ENCODE results near the gene MYEF2. TPM values are rescaled to one million over a fixed set of nuclear protein-coding genes. Genes with fewer than 3 reads are reported as not detected.

The MYEF2 gene
- total and polyA plus RNA-seq, 12 donors: 3.8 to 18.6 (median 12.5) TPM

- Histone ChIP-seq H3K27me3 (peaks cover 0 to 4% (median 0%) of the 10 kb centered on the region in 7 donors), H3K4me1 (no peaks in the 10 kb centered on the region), H3K4me3 (no peak overlapping the region), H3K36me3 (no peaks in the 10 kb centered on the region), H3K9me3 (no peaks in the 10 kb centered on the region), H3K27ac (no peak overlapping the region)
- no peak for TF ChIP-seq CTCF (IDR thresholded peaks at IDR 0.05)
- intact Hi-C loops (cut with DNase I): no loop called here
- WGBS, 2 donors: 66 to 73% methylated on average over 6 of the region's 6 CpGs
- no peak for ATAC-seq
- DNase-seq: no peak
These were observed 51.3 kb downstream of the MYEF2 start for GRCh38 chr15:48126667-48127355.

GRCh38 chr15:48121849-48122248 is 56.2 kb downstream of the MYEF2 start:
- no peak for DNase-seq
- intact Hi-C loops (cut with DNase I): no loop called here
- WGBS, 2 donors: 53% methylated on average over 8 of the region's 8 CpGs

GRCh38 chr15:48120745-48121144 is 57.4 kb downstream of the MYEF2 start, which contains the start of gene SLC24A5:
SLC24A5 (plus strand) TSS chr15:48120990; CDS start chr15:48121045, 55 bp downstream.
- intact Hi-C loops (cut with DNase I): no loop called here
- Histone ChIP-seq H3K9me3 (no peaks in the 10 kb centered on the region), H3K27ac (no peak within 1 kb of the TSS), H3K4me1 (no peaks in the 10 kb centered on the region), H3K27me3 (peaks cover 0 to 7% (median 0%) of the 10 kb centered on the region in 7 donors), H3K36me3 (no peaks in the 10 kb centered on the region), H3K4me3 (no peak within 1 kb of the TSS)
- DNase-seq: no peak
- ATAC-seq: no peak
- no peak for TF ChIP-seq CTCF (IDR thresholded peaks at IDR 0.05)
- 78 to 87% methylated on average over 6 of the region's 6 CpGs for WGBS, 2 donors

More at GRCh38 chr15:48121849-48122248, 56.2 kb downstream of the MYEF2 start:
- Histone ChIP-seq H3K4me1 (no peaks in the 10 kb centered on the region), H3K9me3 (no peaks in the 10 kb centered on the region), H3K27me3 (peaks cover 0 to 7% (median 0%) of the 10 kb centered on the region in 7 donors), H3K36me3 (no peaks in the 10 kb centered on the region), H3K4me3 (no peak overlapping the region), H3K27ac (no peak overlapping the region)
- no peak for TF ChIP-seq CTCF (IDR thresholded peaks at IDR 0.05)
- no peak for ATAC-seq

GRCh38 chr15:48119277-48119676 is 58.8 kb downstream of the MYEF2 start:
- Histone ChIP-seq H3K27me3 (peaks cover 0 to 8% (median 0%) of the 10 kb centered on the region in 7 donors), H3K4me1 (no peaks in the 10 kb centered on the region), H3K36me3 (no peaks in the 10 kb centered on the region), H3K4me3 (no peak overlapping the region), H3K9me3 (no peaks in the 10 kb centered on the region), H3K27ac (no peak overlapping the region)
- DNase-seq (no peak), ATAC-seq (no peak)
- no peak for TF ChIP-seq CTCF (IDR thresholded peaks at IDR 0.05)
- intact Hi-C loops (cut with DNase I): loop anchor here in 5 of 10 donors (10.0 kb wide), 2 partner anchors 136 to 166 kb away; no protein-coding TSS in a partner anchor
- 63 to 68% methylated on average over 5 of the region's 5 CpGs for WGBS, 2 donors

All from heart right ventricle (tissue), 16 donors.